ENCODE results near the gene SH3RF3. TPM values are rescaled to one million over a fixed set of nuclear protein-coding genes. Genes with fewer than 3 reads are reported as not detected.

Gene SH3RF3
- total and polyA plus RNA-seq, 4 donors, result 2.9 to 9.7 (median 8.6) TPM

DNA sequence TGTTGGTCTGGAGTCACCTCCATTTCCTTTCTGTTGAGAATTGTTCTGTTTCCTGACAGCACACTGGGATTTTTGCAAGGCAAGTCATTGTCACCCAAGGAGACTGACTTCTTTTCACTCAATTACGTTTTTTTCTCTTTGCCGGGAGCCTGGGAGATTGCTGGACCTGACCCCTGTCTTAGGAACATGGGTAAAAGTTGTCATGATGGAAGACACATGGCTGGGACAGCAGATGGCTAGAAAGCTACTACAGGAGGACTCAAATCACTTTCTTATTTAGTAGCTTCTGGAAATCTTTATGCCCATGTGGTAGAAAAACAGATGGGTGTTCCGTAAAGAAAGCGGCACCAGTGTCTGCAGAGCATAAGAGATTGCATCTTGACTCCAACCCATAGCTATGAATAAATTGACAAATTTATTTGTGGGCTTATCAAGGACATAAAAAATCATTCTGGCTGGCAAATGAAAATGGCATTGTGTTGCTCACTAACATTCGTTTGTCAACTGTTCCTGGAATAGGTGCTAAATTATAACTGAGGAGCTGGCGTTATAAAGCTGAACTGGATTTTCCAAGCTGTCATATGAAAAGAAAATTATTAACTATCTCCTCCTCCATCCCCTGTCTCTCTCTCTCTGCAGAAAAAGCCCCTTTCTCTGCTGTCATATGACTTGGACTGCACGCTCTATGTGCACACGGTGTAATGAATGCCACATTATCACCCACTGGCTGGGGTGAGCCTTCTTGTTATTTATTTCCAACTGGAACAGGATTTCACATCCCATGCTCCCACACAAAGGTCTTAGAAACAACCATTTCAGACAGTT is 159.8 kb downstream of the SH3RF3 start:
- WGBS, 2 donors, result 85 to 91% methylated on average over 8 of the region's 8 CpGs
- TF ChIP-seq, protein P1, sequence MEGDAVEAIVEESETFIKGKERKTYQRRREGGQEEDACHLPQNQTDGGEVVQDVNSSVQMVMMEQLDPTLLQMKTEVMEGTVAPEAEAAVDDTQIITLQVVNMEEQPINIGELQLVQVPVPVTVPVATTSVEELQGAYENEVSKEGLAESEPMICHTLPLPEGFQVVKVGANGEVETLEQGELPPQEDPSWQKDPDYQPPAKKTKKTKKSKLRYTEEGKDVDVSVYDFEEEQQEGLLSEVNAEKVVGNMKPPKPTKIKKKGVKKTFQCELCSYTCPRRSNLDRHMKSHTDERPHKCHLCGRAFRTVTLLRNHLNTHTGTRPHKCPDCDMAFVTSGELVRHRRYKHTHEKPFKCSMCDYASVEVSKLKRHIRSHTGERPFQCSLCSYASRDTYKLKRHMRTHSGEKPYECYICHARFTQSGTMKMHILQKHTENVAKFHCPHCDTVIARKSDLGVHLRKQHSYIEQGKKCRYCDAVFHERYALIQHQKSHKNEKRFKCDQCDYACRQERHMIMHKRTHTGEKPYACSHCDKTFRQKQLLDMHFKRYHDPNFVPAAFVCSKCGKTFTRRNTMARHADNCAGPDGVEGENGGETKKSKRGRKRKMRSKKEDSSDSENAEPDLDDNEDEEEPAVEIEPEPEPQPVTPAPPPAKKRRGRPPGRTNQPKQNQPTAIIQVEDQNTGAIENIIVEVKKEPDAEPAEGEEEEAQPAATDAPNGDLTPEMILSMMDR (IDR thresholded peaks at IDR 0.05; ENCODE audit: control extremely low read depth, extremely low read depth), result no peak
- Histone ChIP-seq H3K27ac (ENCODE audit: low read depth in 1 of 2, low read length in 1 of 2) (no peak overlapping the region), H3K9ac (ENCODE audit: insufficient read depth in 1 of 2, low read length in 2 of 2) (no peak overlapping the region), H3K27me3 (ENCODE audit: control insufficient read depth in 3 of 3, insufficient read depth in 3 of 3, low read length in 2 of 3) (no peaks in the 10 kb centered on the region), H3K9me3 (ENCODE audit: control insufficient read depth in 4 of 4, insufficient read depth in 3 of 4, low read length in 3 of 4) (no peaks in the 10 kb centered on the region), H3K4me3 (no peak overlapping the region), H3K4me1 (ENCODE audit: control insufficient read depth in 5 of 5, insufficient read depth in 5 of 5, low read length in 5 of 5) (peaks cover 8 to 26% (median 15%) of the 10 kb centered on the region in 5 donors), H3K36me3 (ENCODE audit: control insufficient read depth in 4 of 4, insufficient read depth in 4 of 4, low read length in 4 of 4) (no peaks in the 10 kb centered on the region)
- ATAC-seq (ENCODE audit: insufficient read depth, low FRiP score), result no peak
- DNase-seq, result peak in 2 of 3 donors; percentile 51 to 55

DNA sequence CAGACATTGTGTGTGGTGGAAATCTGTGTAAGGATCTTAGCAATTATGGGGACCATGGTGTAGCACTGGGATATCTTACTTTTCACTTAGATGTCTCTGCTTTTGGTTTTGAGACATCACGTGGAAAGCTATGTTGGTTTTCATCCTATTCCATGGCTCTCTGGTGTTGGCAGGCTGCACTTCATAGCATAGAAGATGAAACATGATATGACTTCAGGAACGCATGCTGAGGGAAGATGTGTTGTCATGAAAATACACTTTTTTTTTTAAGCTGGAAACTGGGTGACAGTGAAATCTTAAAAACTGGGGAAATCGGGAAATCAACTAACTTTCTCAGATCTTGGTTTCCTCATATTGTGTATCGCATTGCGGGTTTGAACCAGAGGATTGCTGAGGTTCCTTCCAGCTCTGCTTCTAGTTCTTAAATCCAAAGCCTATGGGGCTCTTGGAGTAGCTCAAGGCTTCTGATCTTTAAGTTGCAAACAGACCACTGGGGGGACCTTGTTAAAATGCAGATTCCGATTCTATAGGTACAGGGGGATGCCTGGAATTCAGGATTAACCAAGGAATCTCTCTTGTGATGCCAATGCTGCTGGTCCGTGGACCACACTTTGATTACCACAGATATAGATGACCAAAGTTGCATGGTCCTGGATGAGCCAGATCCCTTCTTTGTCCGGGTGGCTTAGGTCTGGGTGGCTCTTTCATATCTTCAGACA is 160.7 kb downstream of the SH3RF3 start:
- H3K4me1 ChIP-seq (ENCODE audit: control insufficient read depth in 5 of 5, insufficient read depth in 5 of 5, low read length in 5 of 5), result peaks cover 5 to 21% (median 10%) of the 10 kb centered on the region in 5 donors
- TF ChIP-seq, protein P1 (IDR thresholded peaks at IDR 0.05; ENCODE audit: control extremely low read depth, extremely low read depth), result no peak
- no peaks in the 10 kb centered on the region for H3K27me3 ChIP-seq (ENCODE audit: control insufficient read depth in 3 of 3, insufficient read depth in 3 of 3, low read length in 2 of 3)
- no peak overlapping the region for H3K27ac ChIP-seq (ENCODE audit: low read depth in 1 of 2, low read length in 1 of 2)
- no peak for ATAC-seq (ENCODE audit: insufficient read depth, low FRiP score)
- no peak for DNase-seq
- WGBS, 2 donors, result 92 to 93% methylated on average over 8 of the region's 8 CpGs
- peaks cover 0 to 2% (median 0%) of the 10 kb centered on the region in 4 donors for H3K9me3 ChIP-seq (ENCODE audit: control insufficient read depth in 4 of 4, insufficient read depth in 3 of 4, low read length in 3 of 4)
- no peaks in the 10 kb centered on the region for H3K36me3 ChIP-seq (ENCODE audit: control insufficient read depth in 4 of 4, insufficient read depth in 4 of 4, low read length in 4 of 4)
- H3K9ac ChIP-seq (ENCODE audit: insufficient read depth in 1 of 2, low read length in 2 of 2), result no peak overlapping the region
- H3K4me3 ChIP-seq, result no peak overlapping the region

DNA sequence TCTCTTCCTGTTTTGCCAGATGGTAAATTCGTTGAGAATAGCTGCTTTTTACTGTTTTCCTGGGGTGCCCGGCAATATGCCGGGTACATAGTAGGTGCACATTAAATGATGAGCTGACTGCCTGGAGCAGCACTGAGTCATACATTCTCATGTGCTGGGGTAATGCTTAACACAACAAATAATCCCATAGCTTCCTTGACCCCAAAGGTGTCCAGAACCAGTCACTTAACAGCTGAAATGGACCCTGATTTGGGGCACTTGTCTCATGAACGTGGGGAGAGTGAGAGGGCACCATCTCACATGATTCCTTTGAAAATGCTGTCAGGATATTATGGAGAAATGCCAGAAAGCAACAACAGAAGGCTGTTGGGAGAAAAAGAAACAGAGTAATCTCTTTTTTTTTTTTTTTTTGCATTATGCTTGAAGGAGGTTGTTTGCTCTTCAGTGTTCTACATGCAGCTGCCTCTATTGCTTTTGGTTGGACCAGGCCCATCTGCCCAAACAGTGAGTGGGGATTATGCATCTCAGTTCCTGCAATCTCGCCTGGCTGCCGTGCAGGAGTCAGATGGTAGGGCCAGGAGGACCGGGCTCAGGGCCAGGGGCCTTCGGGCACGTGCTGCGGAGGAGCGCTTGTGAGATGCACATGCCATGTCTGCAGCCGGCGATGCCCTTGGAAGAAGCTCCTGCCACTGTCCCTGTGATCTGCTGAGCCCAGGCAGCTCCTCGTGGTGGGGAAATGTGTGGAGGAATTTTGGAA is 162.1 kb downstream of the SH3RF3 start:
- DNase-seq, result no peak
- Histone ChIP-seq H3K9me3 (ENCODE audit: control insufficient read depth in 4 of 4, insufficient read depth in 3 of 4, low read length in 3 of 4) (peaks cover 0 to 2% (median 0%) of the 10 kb centered on the region in 4 donors), H3K36me3 (ENCODE audit: control insufficient read depth in 4 of 4, insufficient read depth in 4 of 4, low read length in 4 of 4) (no peaks in the 10 kb centered on the region), H3K27me3 (ENCODE audit: control insufficient read depth in 3 of 3, insufficient read depth in 3 of 3, low read length in 2 of 3) (no peaks in the 10 kb centered on the region), H3K27ac (ENCODE audit: low read depth in 1 of 2, low read length in 1 of 2) (no peak overlapping the region), H3K4me3 (no peak overlapping the region), H3K9ac (ENCODE audit: insufficient read depth in 1 of 2, low read length in 2 of 2) (no peak overlapping the region), H3K4me1 (ENCODE audit: control insufficient read depth in 5 of 5, insufficient read depth in 5 of 5, low read length in 5 of 5) (peaks cover 0 to 11% (median 3%) of the 10 kb centered on the region in 5 donors)
- ATAC-seq (ENCODE audit: insufficient read depth, low FRiP score), result no peak
- WGBS, 2 donors, result 79 to 87% methylated on average over 14 of the region's 14 CpGs
- TF ChIP-seq, protein P1 (IDR thresholded peaks at IDR 0.05; ENCODE audit: control extremely low read depth, extremely low read depth), result no peak

Measured in lung (tissue), 12 donors.